ENCODE results near the gene IGDCC3. TPM values are rescaled to one million over a fixed set of nuclear protein-coding genes. Genes with fewer than 3 reads are reported as not detected.

Gene IGDCC3
- total RNA-seq, 1 donor from 2014 or later, result 0.13 TPM

GRCh38 chr15:65310431-65311137 lies 67.2 kb downstream of the IGDCC3 start:
- no peak for TF ChIP-seq CTCF (IDR thresholded peaks at IDR 0.05; ENCODE audit: insufficient read depth, low read length, poor library complexity, severe bottlenecking)
- DNase-seq (ENCODE audit: low read depth), result no peak
- H3K27me3 ChIP-seq (ENCODE audit: control insufficient read depth, insufficient read depth, low read length), result peaks cover 10% of the 10 kb centered on the region
- H3K4me3 ChIP-seq (ENCODE audit: low read depth, low read length), result no peak overlapping the region
- no peaks in the 10 kb centered on the region for H3K36me3 ChIP-seq (ENCODE audit: control insufficient read depth, insufficient read depth, low read length)

DNA sequence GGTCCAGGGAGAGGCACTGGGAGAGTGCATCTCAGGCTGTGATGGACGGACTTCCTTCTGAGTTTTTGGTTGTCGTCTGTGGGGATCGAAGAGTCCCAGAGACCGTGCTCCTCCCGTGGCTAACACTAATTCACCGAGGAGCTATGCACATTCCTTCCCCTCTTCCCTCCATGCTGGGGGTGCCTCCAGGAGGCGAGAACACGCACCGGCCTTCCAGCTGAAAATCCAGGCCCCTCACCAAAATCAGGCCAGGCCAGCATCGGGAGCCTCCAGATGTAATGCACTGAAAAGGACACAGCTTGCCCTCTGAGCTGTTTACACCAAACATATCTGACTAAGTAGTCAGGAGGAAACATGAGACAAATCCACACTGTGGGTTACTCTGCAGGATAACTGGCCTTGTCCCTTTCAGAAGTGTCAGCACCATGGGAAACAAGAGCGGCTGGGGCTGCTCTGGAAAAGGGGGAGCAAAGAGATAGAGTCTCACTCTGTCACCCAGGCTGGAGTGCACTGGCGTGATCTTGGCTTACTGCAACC lies 67.9 kb downstream of the IGDCC3 start:
- H3K4me3 ChIP-seq (ENCODE audit: low read depth, low read length), result no peak overlapping the region
- no peaks in the 10 kb centered on the region for H3K36me3 ChIP-seq (ENCODE audit: control insufficient read depth, insufficient read depth, low read length)
- no peak for DNase-seq (ENCODE audit: low read depth)
- TF ChIP-seq CTCF (IDR thresholded peaks at IDR 0.05; ENCODE audit: insufficient read depth, low read length, poor library complexity, severe bottlenecking), result no peak
- H3K27me3 ChIP-seq (ENCODE audit: control insufficient read depth, insufficient read depth, low read length), result peaks cover 6% of the 10 kb centered on the region

DNA sequence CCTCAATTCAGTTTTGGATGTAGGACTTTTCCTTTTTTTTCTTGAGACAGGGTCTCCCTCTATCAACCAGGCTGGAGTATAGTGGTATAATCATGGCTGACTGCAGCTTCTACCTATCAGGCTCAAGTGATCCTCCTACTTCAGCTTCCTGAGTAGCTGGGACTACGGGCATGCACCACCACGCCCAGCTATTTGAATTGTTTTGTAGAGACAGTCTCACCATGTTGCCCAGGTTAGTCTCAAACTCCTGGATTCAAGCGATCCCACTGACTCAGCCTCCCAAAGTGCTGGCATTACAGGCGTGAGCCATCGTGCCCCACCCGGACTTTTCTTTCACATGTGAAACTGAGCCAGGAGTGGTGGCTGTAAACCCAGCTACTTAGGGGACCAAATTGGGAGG lies 69.8 kb downstream of the IGDCC3 start:
- TF ChIP-seq CTCF (IDR thresholded peaks at IDR 0.05; ENCODE audit: insufficient read depth, low read length, poor library complexity, severe bottlenecking), result no peak
- Histone ChIP-seq H3K36me3 (ENCODE audit: control insufficient read depth, insufficient read depth, low read length) (no peaks in the 10 kb centered on the region), H3K27me3 (ENCODE audit: control insufficient read depth, insufficient read depth, low read length) (peaks cover 6% of the 10 kb centered on the region), H3K4me3 (ENCODE audit: low read depth, low read length) (no peak overlapping the region)
- DNase-seq (ENCODE audit: low read depth), result no peak

DNA sequence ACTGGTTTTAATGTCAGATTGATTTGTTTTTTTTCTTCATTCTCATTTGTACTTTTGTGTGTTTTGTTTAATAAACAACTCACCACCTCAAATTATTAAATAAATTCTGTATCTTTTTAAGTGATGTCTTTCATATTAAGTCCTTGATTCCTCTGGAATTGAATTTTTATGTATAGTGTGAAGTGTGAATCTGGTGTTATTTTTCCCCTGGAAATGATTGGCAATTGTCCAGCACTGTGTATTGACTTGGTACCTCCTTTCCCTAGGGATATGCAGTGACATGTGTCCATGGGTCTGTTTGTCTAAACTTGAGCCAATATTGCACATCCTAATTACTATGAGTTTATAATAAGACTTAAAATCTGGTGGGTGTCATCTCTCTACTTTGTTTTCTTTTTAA lies 71.3 kb downstream of the IGDCC3 start:
- no peak for TF ChIP-seq CTCF (IDR thresholded peaks at IDR 0.05; ENCODE audit: insufficient read depth, low read length, poor library complexity, severe bottlenecking)
- no peak for DNase-seq (ENCODE audit: low read depth)
- Histone ChIP-seq H3K36me3 (ENCODE audit: control insufficient read depth, insufficient read depth, low read length) (no peaks in the 10 kb centered on the region), H3K4me3 (ENCODE audit: low read depth, low read length) (no peak overlapping the region), H3K27me3 (ENCODE audit: control insufficient read depth, insufficient read depth, low read length) (peaks cover 2% of the 10 kb centered on the region)

- no peak for DNase-seq (ENCODE audit: low read depth)
- Histone ChIP-seq H3K27me3 (ENCODE audit: control insufficient read depth, insufficient read depth, low read length) (peaks cover 2% of the 10 kb centered on the region), H3K36me3 (ENCODE audit: control insufficient read depth, insufficient read depth, low read length) (no peaks in the 10 kb centered on the region), H3K4me3 (ENCODE audit: low read depth, low read length) (no peak overlapping the region)
- no peak for TF ChIP-seq CTCF (IDR thresholded peaks at IDR 0.05; ENCODE audit: insufficient read depth, low read length, poor library complexity, severe bottlenecking)
Measured at GRCh38 chr15:65305776-65306175, 72.0 kb downstream of the IGDCC3 start.
